Activated T-helper 1 cell treated with anti-CD3 and anti-CD28 coated beads, Interleukin-2, amount 50 U/mL, for 16 hours (primary cell): ENCODE results near the gene FAM47E.
"Not testable (repeated sequence)": the region's sequence is repeated elsewhere in the genome, so short reads cannot be mapped to it uniquely, and the experiment has no call there.

Experiments
- DNase-seq, 2 donors: peaks; one replicate each; pipeline ENCODE4 v3.0.0-alpha.2; 2020; ENCODE audit warnings: low read depth in 1 of 2, low spot score in 1 of 2

Gene FAM47E

GRCh38 chr4:76266627-76267026 lies 15.1 kb downstream of the FAM47E start:
- no peak for DNase-seq

- no peak for DNase-seq
These were observed 16.3 kb downstream of the FAM47E start for GRCh38 chr4:76267811-76268210.

- no peak for DNase-seq
These were observed 19.0 kb downstream of the FAM47E start for GRCh38 chr4:76270244-76271175.

GRCh38 chr4:76271248-76271647 lies 19.7 kb downstream of the FAM47E start:
- no peak for DNase-seq

GRCh38 chr4:76272073-76272472 lies 20.6 kb downstream of the FAM47E start:
- DNase-seq: no peak

GRCh38 chr4:76272582-76272981 lies 21.1 kb downstream of the FAM47E start:
- no peak for DNase-seq

GRCh38 chr4:76272999-76273398 lies 21.5 kb downstream of the FAM47E start:
- DNase-seq: no peak

GRCh38 chr4:76275486-76276124 lies 24.1 kb downstream of the FAM47E start:
- no peak for DNase-seq

GRCh38 chr4:76276813-76277212 lies 25.3 kb downstream of the FAM47E start:
- no peak for DNase-seq

- no peak for DNase-seq
These were observed 26.1 kb downstream of the FAM47E start for GRCh38 chr4:76277667-76278066.

GRCh38 chr4:76278583-76278982 lies 27.1 kb downstream of the FAM47E start:
- no peak for DNase-seq

- no peak for DNase-seq
These were observed 27.9 kb downstream of the FAM47E start for GRCh38 chr4:76279462-76279861.

- no peak for DNase-seq
These were observed 29.2 kb downstream of the FAM47E start for GRCh38 chr4:76280488-76281441.

- DNase-seq: not testable (repeated sequence)
These were observed 30.1 kb downstream of the FAM47E start for GRCh38 chr4:76281594-76281993.

- no peak for DNase-seq
These were observed 31.6 kb downstream of the FAM47E start for GRCh38 chr4:76282941-76283689.

- DNase-seq: no peak
These were observed 32.4 kb downstream of the FAM47E start for GRCh38 chr4:76283900-76284299.

GRCh38 chr4:76287811-76288210 lies 36.3 kb downstream of the FAM47E start:
- DNase-seq: not testable (repeated sequence)

- DNase-seq: no peak
These were observed 41.2 kb downstream of the FAM47E start for GRCh38 chr4:76292730-76293129.

- no peak for DNase-seq
These were observed 42.3 kb downstream of the FAM47E start for GRCh38 chr4:76293772-76294171.

GRCh38 chr4:76296286-76296820 lies 44.8 kb downstream of the FAM47E start:
- no peak for DNase-seq
